ENCODE data around the gene AHCYL1.

- TF ChIP-seq, protein P1, sequence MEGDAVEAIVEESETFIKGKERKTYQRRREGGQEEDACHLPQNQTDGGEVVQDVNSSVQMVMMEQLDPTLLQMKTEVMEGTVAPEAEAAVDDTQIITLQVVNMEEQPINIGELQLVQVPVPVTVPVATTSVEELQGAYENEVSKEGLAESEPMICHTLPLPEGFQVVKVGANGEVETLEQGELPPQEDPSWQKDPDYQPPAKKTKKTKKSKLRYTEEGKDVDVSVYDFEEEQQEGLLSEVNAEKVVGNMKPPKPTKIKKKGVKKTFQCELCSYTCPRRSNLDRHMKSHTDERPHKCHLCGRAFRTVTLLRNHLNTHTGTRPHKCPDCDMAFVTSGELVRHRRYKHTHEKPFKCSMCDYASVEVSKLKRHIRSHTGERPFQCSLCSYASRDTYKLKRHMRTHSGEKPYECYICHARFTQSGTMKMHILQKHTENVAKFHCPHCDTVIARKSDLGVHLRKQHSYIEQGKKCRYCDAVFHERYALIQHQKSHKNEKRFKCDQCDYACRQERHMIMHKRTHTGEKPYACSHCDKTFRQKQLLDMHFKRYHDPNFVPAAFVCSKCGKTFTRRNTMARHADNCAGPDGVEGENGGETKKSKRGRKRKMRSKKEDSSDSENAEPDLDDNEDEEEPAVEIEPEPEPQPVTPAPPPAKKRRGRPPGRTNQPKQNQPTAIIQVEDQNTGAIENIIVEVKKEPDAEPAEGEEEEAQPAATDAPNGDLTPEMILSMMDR (conservative IDR thresholded peaks at IDR 0.05): no peak
- TF ChIP-seq EZH2 (IDR thresholded peaks at IDR 0.05; ENCODE audit: low read depth): no peak
These were observed 66.2 kb downstream of the AHCYL1 start for GRCh38 chr1:110050602-110051261.
